GM12878 (cell line): Measurements from ENCODE around the gene SPEG. TPM values are rescaled to one million over a fixed set of nuclear protein-coding genes. Genes with fewer than 3 reads are reported as not detected.

Experiments used
- ATAC-seq: fragments of 200-7000 bp; cut with Tn5 transposase; 3 replicates; pipeline ENCODE4 v1.9.1; 2020; ENCODE audit warnings: mild to moderate bottlenecking, moderate library complexity
- BruUV-seq: library from RNA; stranded (reverse); fragments of 400-500 nt; replicated peaks from 2 replicates; lab custom pipeline; 2021; lab: Mats Ljungman, UMichigan
- CTCF ChIA-PET: fragments of 300-600 bp; sonication (Branson Sonifier 250); formaldehyde crosslinking; extraction: SDS; loops from one replicate; lab custom pipeline; 2021; ENCODE audit warnings: inconsistent platforms; lab: Yijun Ruan, JAX
- POLR2A ChIA-PET: fragments of 350-600 bp; formaldehyde crosslinking; extraction: SDS; loops from one replicate; lab custom pipeline; 2021; ENCODE audit warnings: inconsistent platforms; lab: Charles Lee
- RAD21 ChIA-PET: fragments of 300-600 bp; sonication (Branson Sonifier 250); formaldehyde crosslinking; loops from one replicate; lab custom pipeline; 2023; ENCODE audit warnings: antibody characterized with exemption; ENCODE audit not compliant: unreplicated experiment; lab: Charles Lee
- SMC1A ChIA-PET: fragments of 300-600 bp; sonication (Branson Sonifier 250); formaldehyde crosslinking; loops from one replicate; lab custom pipeline; 2023; ENCODE audit not compliant: unreplicated experiment, uncharacterized antibody; lab: Charles Lee
- DNase-seq: peaks from one replicate; pipeline ENCODE4 v3.0.0-alpha.2; 2011; ENCODE audit warnings: low read depth, low spot score
- FAIRE-seq: peaks from 3 replicates; lab custom pipeline; 2011; peaks lifted over from hg19 to GRCh38; lab: Jason Lieb, UNC
- H2AFZ ChIP-seq: 2 replicates; pipeline ENCODE4 v1.6.0; 2011; ENCODE audit warnings: low read depth, low read length, control low read depth; ENCODE audit not compliant: control insufficient read depth
- H3K27ac ChIP-seq: 2 replicates; pipeline ENCODE4 v1.5.1; 2011; ENCODE audit warnings: control low read depth; ENCODE audit not compliant: control insufficient read depth, insufficient read depth
- H3K27me3 ChIP-seq, 2 experiments: replicated peaks in 1 of 2; 2 replicates each; pipeline versions ENCODE4 v1.6.0 to v1.6.1; 2011; ENCODE audit warnings: low read length in 1 of 2; ENCODE audit not compliant: control insufficient read depth in 2 of 2, insufficient read depth in 2 of 2
- H3K36me3 ChIP-seq, 2 experiments: 2 replicates each; pipeline ENCODE4 v1.5.1; 2011; ENCODE audit warnings: low read length in 1 of 2; ENCODE audit not compliant: control insufficient read depth in 2 of 2, insufficient read depth in 2 of 2
- H3K4me1 ChIP-seq: 2 replicates; pipeline ENCODE4 v1.6.1; 2011; ENCODE audit warnings: mild to moderate bottlenecking, low read length, moderate library complexity, mixed read lengths; ENCODE audit not compliant: control insufficient read depth, insufficient read depth
- H3K4me2 ChIP-seq: 2 replicates; pipeline ENCODE4 v1.6.0; 2011; ENCODE audit warnings: control low read depth; ENCODE audit not compliant: control insufficient read depth, insufficient read depth
- H3K4me3 ChIP-seq: fragments of 200-600 bp; sonication (generic); 2 replicates; pipeline ENCODE4 v1.5.1; 2016
- H3K79me2 ChIP-seq: 2 replicates; pipeline ENCODE4 v1.6.0; 2011; ENCODE audit warnings: low read length; ENCODE audit not compliant: control insufficient read depth, insufficient read depth
- H3K9ac ChIP-seq: 2 replicates; pipeline ENCODE4 v1.8.0; 2011; ENCODE audit warnings: low read length, control low read depth, mixed read lengths; ENCODE audit not compliant: control insufficient read depth, insufficient read depth
- H3K9me3 ChIP-seq: replicated peaks from 3 replicates; pipeline ENCODE4 v1.5.1; 2011; ENCODE audit warnings: mild to moderate bottlenecking, low read length; ENCODE audit not compliant: control insufficient read depth, insufficient read depth
- H4K20me1 ChIP-seq: 2 replicates; pipeline ENCODE4 v1.6.0; 2011; ENCODE audit not compliant: control insufficient read depth, insufficient read depth
- LARP7 ChIP-seq: fragments of 450-650 bp; IDR thresholded peaks from 2 replicates; pipeline ENCODE4 v1.6.1; 2017; ENCODE audit warnings: mild to moderate bottlenecking
- PAX5 ChIP-seq: IDR thresholded peaks from 2 replicates; pipeline ENCODE4 v1.6.1; 2011; ENCODE audit warnings: low read depth, low read length, borderline replicate concordance
- RAD21 ChIP-seq: IDR thresholded peaks from 2 replicates; pipeline ENCODE4 v1.6.1; 2011; ENCODE audit warnings: mild to moderate bottlenecking, low read depth, low read length, moderate library complexity; ENCODE audit not compliant: insufficient read depth
- RAD51 ChIP-seq: fragments of 450-650 bp; IDR thresholded peaks from 2 replicates; pipeline ENCODE4 v1.6.1; 2016; ENCODE audit warnings: moderate library complexity, mild to moderate bottlenecking, inconsistent platforms
- RFX5 ChIP-seq: IDR thresholded peaks from 2 replicates; pipeline ENCODE4 v1.6.1; 2011; ENCODE audit warnings: low read depth, low read length, improper control_type of control experiment
- WGBS: methylation state at CpG from one replicate; pipeline ENCODE4 v1.1.6; 2016; ENCODE audit warnings: low lambda C conversion rate; ENCODE audit not compliant: insufficient replicate concordance, insufficient coverage; ENCODE audit errors: missing lambda C conversion rate; 5-methylcytosine and 5-hydroxymethylcytosine counted together
- in situ Hi-C: fragments of 300-500 bp; cut with MboI; formaldehyde crosslinking; loops from 9 replicates; pipeline ENCODE4 v1.14.3; 2018; ENCODE audit warnings: mixed read lengths
- intact Hi-C: fragments of 100-400 bp; cut with micrococcal nuclease; formaldehyde crosslinking; loops from one replicate; pipeline ENCODE4 v1.14.2; 2022; ENCODE audit not compliant: unreplicated experiment
- polyA plus RNA-seq, 11 experiments: library from polyadenylated mRNA; depleted of rRNA in 4 of 11; unstranded in 6 of 11; stranded (reverse) in 5 of 11; fragments of >200 nt; fragmentation: Nextera tagmentation in 4 of 11; fragmentation: Illumina TruSeq in 1 of 11; extraction: Ambion mirVana in 4 of 11; extraction: Trizol in 1 of 11; gene quantifications; 1 replicate in 1 of 11; 2 replicates in 10 of 11; pipeline versions ENCODE4 v1.2.1 to v1.2.3, GENCODE V29; 2011 to 2016; ENCODE audit warnings: inconsistent platforms in 2 of 11, missing spikeins in 2 of 11, low read depth in 1 of 11
- total RNA-seq, 4 experiments: library from RNA; depleted of rRNA in 3 of 4; stranded (reverse); fragments of >200 nt in 3 of 4; fragmentation: Illumina TruSeq in 1 of 4; extraction: Trizol in 1 of 4; gene quantifications; 2 replicates each; pipeline versions ENCODE4 v1.2.1 to v1.2.3, GENCODE V29; 2013 to 2021
- TF ChIP-seq, protein P1 (sequence below): IDR thresholded peaks from 2 replicates; pipeline ENCODE4 v1.6.1; 2011; ENCODE audit warnings: borderline replicate concordance, low read depth, mild to moderate bottlenecking, moderate library complexity, low read length; ENCODE audit not compliant: insufficient read depth, poor library complexity, severe bottlenecking
- TF ChIP-seq, protein P2 (sequence below): fragments of 450-650 bp; IDR thresholded peaks from 2 replicates; pipeline ENCODE4 v1.6.1; 2017; ENCODE audit warnings: mild to moderate bottlenecking

Gene SPEG
- total and polyA plus RNA-seq, 10 of the 15 experiments (the other 5 are each of a cell fraction or from before 2014, with no cell fraction given), result 0.03 to 0.28 TPM; not detected in 8

DNA sequence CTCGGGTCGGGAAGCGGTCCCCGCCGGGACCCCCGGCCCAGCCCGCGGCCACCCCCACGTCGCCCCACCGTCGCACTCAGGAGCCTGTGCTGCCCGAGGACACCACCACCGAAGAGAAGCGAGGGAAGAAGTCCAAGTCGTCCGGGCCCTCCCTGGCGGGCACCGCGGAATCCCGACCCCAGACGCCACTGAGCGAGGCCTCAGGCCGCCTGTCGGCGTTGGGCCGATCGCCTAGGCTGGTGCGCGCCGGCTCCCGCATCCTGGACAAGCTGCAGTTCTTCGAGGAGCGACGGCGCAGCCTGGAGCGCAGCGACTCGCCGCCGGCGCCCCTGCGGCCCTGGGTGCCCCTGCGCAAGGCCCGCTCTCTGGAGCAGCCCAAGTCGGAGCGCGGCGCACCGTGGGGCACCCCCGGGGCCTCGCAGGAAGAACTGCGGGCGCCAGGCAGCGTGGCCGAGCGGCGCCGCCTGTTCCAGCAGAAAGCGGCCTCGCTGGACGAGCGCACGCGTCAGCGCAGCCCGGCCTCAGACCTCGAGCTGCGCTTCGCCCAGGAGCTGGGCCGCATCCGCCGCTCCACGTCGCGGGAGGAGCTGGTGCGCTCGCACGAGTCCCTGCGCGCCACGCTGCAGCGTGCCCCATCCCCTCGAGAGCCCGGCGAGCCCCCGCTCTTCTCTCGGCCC is 13.6 kb downstream of the SPEG start (continued):
- no peak for TF ChIP-seq RAD51
- TF ChIP-seq LARP7, result no peak
- TF ChIP-seq, all 136 proteins: peak for 0

DNA sequence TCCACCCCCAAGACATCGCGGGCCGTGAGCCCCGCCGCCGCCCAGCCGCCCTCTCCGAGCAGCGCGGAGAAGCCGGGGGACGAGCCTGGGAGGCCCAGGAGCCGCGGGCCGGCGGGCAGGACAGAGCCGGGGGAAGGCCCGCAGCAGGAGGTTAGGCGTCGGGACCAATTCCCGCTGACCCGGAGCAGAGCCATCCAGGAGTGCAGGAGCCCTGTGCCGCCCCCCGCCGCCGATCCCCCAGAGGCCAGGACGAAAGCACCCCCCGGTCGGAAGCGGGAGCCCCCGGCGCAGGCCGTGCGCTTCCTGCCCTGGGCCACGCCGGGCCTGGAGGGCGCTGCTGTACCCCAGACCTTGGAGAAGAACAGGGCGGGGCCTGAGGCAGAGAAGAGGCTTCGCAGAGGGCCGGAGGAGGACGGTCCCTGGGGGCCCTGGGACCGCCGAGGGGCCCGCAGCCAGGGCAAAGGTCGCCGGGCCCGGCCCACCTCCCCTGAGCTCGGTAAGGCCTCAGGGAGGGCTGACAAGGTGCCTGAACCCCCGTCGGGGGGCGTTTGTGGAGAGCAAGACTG is 14.2 kb downstream of the SPEG start:
- Histone ChIP-seq H3K9ac (no peak overlapping the region), H3K4me3 (no peak overlapping the region), H2AFZ (no peak overlapping the region), H3K27me3 (peaks cover 6 to 12% of the 10 kb centered on the region in 2 experiments; a peak in 3 of 4 replicates), H3K36me3 (no peaks in the 10 kb centered on the region), H3K79me2 (no peaks in the 10 kb centered on the region), H3K4me2 (no peak overlapping the region), H3K4me1 (no peaks in the 10 kb centered on the region)
- 6% methylated on average over 49 of the region's 51 CpGs for WGBS
- POLR2A ChIA-PET, result no interaction called here
- CTCF ChIA-PET, result interaction anchor here (1.0 kb wide), 1 partner anchor 10 kb away, joined by 3 read pairs; no protein-coding TSS in a partner anchor
- in situ Hi-C loops, result no loop called here
- DNase-seq, result no peak
- no peak for TF ChIP-seq RAD21
- TF ChIP-seq, protein P1, sequence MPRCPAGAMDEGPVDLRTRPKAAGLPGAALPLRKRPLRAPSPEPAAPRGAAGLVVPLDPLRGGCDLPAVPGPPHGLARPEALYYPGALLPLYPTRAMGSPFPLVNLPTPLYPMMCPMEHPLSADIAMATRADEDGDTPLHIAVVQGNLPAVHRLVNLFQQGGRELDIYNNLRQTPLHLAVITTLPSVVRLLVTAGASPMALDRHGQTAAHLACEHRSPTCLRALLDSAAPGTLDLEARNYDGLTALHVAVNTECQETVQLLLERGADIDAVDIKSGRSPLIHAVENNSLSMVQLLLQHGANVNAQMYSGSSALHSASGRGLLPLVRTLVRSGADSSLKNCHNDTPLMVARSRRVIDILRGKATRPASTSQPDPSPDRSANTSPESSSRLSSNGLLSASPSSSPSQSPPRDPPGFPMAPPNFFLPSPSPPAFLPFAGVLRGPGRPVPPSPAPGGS, result no peak
- TF ChIP-seq PAX5, result no peak
- TF ChIP-seq, protein P2, sequence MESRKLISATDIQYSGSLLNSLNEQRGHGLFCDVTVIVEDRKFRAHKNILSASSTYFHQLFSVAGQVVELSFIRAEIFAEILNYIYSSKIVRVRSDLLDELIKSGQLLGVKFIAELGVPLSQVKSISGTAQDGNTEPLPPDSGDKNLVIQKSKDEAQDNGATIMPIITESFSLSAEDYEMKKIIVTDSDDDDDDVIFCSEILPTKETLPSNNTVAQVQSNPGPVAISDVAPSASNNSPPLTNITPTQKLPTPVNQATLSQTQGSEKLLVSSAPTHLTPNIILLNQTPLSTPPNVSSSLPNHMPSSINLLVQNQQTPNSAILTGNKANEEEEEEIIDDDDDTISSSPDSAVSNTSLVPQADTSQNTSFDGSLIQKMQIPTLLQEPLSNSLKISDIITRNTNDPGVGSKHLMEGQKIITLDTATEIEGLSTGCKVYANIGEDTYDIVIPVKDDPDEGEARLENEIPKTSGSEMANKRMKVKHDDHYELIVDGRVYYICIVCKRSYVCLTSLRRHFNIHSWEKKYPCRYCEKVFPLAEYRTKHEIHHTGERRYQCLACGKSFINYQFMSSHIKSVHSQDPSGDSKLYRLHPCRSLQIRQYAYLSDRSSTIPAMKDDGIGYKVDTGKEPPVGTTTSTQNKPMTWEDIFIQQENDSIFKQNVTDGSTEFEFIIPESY, result no peak
- TF ChIP-seq RFX5, result no peak
- TF ChIP-seq, all 136 proteins: peak for 0
- ChIA-PET SMC1A (no interaction called here), RAD21 (no interaction called here)
- intact Hi-C loops, result no loop called here
- H3K27ac ChIP-seq, result no peak overlapping the region
- no peaks in the 10 kb centered on the region for H4K20me1 ChIP-seq
- ATAC-seq (peak; percentile 17; the same call in 1 of the 3 replicates), FAIRE-seq (no peak)
- BruUV-seq, result no TSS peak
- no peaks in the 10 kb centered on the region for H3K9me3 ChIP-seq
